SK-MEL-5 (cell line): ENCODE results near the gene STON2. TPM values are rescaled to one million over a fixed set of nuclear protein-coding genes. Genes with fewer than 3 reads are reported as not detected.
"Not testable (repeated sequence)": the region's sequence is repeated elsewhere in the genome, so short reads cannot be mapped to it uniquely, and the experiment has no call there.

Source experiments
- DNase-seq: peaks from one replicate; pipeline ENCODE4 v3.0.0-alpha.2; 2016; ENCODE audit warnings: low read depth, low spot score
- in situ Hi-C: cut with HindIII; loops from 2 replicates; pipeline ENCODE4 v1.10.0; 2016; ENCODE audit warnings: low sequenced_read_pairs, high pct_unique_total_duplicates, low pct_unique_long_range_greater_than_20kb
- total RNA-seq: library from RNA; depleted of rRNA; stranded (reverse); fragments of >200 nt; shearing (Covaris generic); gene quantifications from 2 replicates; pipeline ENCODE4 v1.2.3, GENCODE V29; 2014

Gene STON2
- total RNA-seq, 1 experiment from 2014 or later = 14.8 TPM

GRCh38 chr14:81269100-81269978 lies 130.8 kb downstream of the STON2 start:
- in situ Hi-C loops = no loop called here
- peak; percentile 86 for DNase-seq

GRCh38 chr14:81268016-81268416 lies 132.1 kb downstream of the STON2 start:
- DNase-seq = peak; percentile 86
- in situ Hi-C loops = no loop called here

GRCh38 chr14:81265636-81266169 lies 134.4 kb downstream of the STON2 start:
- no peak for DNase-seq
- in situ Hi-C loops = no loop called here

- no peak for DNase-seq
- in situ Hi-C loops = no loop called here
Observed at GRCh38 chr14:81264671-81265070, 135.5 kb downstream of the STON2 start.

- in situ Hi-C loops = no loop called here
- peak; percentile 36 for DNase-seq
Observed at GRCh38 chr14:81263777-81264410, 136.2 kb downstream of the STON2 start.

- no peak for DNase-seq
- in situ Hi-C loops = no loop called here
Observed at GRCh38 chr14:81261176-81261575, 138.9 kb downstream of the STON2 start.

GRCh38 chr14:81260732-81261131 lies 139.4 kb downstream of the STON2 start:
- in situ Hi-C loops = no loop called here
- DNase-seq = no peak

GRCh38 chr14:81256289-81256960 lies 143.7 kb downstream of the STON2 start:
- no peak for DNase-seq
- in situ Hi-C loops = no loop called here

- DNase-seq = no peak
- in situ Hi-C loops = no loop called here
Observed at GRCh38 chr14:81252278-81252677, 147.8 kb downstream of the STON2 start.

- in situ Hi-C loops = no loop called here
- DNase-seq = peak; percentile 30
Observed at GRCh38 chr14:81247271-81247766, 152.8 kb downstream of the STON2 start.

GRCh38 chr14:81246461-81247270 lies 153.5 kb downstream of the STON2 start:
- DNase-seq = no peak

GRCh38 chr14:81245771-81246170 lies 154.4 kb downstream of the STON2 start:
- in situ Hi-C loops = no loop called here
- no peak for DNase-seq

More at GRCh38 chr14:81246461-81247270, 153.5 kb downstream of the STON2 start:
- in situ Hi-C loops = no loop called here

- DNase-seq, in situ Hi-C loops: not testable (repeated sequence)
Observed at GRCh38 chr14:81244431-81244830, 155.7 kb downstream of the STON2 start.

- DNase-seq = no peak
- in situ Hi-C loops = no loop called here
Observed at GRCh38 chr14:81243499-81243898, 156.6 kb downstream of the STON2 start.

GRCh38 chr14:81236849-81237248 lies 163.3 kb downstream of the STON2 start:
- in situ Hi-C loops, DNase-seq: not testable (repeated sequence)

- no peak for DNase-seq
- in situ Hi-C loops = no loop called here
Observed at GRCh38 chr14:81236138-81236537, 164.0 kb downstream of the STON2 start.

GRCh38 chr14:81235096-81235495 lies 165.0 kb downstream of the STON2 start:
- DNase-seq = no peak
- in situ Hi-C loops = no loop called here
